ENCODE data around the gene ZC3H12C.

- no peak for TF ChIP-seq EZH2 (IDR thresholded peaks at IDR 0.05; ENCODE audit: borderline replicate concordance, low read length)
- TF ChIP-seq, protein P1, sequence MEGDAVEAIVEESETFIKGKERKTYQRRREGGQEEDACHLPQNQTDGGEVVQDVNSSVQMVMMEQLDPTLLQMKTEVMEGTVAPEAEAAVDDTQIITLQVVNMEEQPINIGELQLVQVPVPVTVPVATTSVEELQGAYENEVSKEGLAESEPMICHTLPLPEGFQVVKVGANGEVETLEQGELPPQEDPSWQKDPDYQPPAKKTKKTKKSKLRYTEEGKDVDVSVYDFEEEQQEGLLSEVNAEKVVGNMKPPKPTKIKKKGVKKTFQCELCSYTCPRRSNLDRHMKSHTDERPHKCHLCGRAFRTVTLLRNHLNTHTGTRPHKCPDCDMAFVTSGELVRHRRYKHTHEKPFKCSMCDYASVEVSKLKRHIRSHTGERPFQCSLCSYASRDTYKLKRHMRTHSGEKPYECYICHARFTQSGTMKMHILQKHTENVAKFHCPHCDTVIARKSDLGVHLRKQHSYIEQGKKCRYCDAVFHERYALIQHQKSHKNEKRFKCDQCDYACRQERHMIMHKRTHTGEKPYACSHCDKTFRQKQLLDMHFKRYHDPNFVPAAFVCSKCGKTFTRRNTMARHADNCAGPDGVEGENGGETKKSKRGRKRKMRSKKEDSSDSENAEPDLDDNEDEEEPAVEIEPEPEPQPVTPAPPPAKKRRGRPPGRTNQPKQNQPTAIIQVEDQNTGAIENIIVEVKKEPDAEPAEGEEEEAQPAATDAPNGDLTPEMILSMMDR (IDR thresholded peaks at IDR 0.05; ENCODE audit: low read length), result no peak
Observed at GRCh38 chr11:110182886-110183285, 89.7 kb downstream of the ZC3H12C start.

Data from OCI-LY1 (cell line).